GM21529 (cell line): ENCODE results near the gene SIDT2.
"Not testable (repeated sequence)": the region's sequence is repeated elsewhere in the genome, so short reads cannot be mapped to it uniquely, and the experiment has no call there.

ENCODE experiments used
- ATAC-seq: cut with Tn5 transposase; IDR thresholded peaks from one replicate; pipeline ENCODE4 v1.9.1; 2021; ENCODE audit not compliant: unreplicated experiment

SIDT2 gene

DNA sequence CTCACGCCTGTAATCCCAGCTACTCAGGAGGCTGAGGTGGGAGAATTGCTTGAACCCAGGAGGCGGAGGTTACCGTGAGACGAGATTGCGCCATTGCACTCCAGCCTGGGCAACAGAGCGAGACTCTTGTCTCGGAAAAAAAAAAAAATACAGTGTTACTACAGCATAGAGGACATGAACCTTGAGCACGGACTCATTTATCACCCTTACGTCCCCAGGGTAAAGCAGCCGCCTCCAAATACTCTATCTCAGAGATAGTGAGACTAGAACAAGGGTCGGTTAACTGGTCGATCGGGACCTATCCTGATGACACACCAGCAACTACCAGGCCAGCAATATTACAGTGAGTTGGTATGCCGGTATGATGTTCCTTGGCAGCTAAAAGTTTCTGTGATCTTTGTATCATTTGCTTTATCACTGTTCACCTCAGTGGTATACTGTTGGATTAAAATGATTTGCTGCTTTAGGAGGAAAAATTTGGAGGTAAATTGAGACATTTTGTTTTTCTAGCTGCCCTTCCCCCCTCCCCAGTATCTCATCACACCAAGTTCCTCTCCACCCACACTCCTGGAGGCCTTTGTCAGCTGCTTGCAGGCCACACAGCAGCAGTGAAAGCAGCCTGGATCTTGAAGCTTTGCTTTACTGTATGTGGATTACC is 7.0 kb upstream of the SIDT2 start:
- no peak for ATAC-seq

DNA sequence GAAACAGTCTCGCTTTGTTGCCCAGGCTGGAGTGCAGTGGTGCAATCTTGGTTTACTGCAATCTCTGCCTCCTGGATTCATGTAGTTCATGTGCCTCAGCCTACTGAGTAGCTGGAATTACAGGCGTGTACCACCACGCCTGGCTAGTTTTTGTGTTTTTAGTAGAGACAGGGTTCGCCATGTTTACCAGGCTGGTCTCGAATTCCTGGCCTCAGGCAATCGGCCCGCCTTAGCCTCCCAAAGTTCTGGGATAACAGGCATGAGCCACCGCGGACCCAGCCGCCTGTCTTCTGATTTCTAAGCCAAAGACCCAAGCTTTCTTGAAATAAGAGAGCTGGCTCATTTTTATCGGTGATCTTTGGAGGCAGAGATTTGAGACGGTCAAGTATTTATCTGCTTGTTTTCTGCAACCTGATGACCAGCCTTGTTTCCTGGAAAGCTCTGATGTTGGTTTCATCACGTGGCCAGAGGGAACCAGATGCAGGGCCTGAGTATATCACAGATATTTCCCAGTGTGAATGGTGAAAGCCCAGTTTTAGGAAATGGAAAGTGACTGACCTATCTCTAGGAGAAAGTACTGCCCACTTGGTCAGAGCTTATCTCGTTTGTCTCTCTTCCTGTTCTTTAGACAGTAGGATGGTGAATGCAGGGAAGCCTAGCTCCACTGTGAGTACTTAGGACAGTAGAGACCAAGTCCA is 5.7 kb upstream of the SIDT2 start:
- no peak for ATAC-seq

DNA sequence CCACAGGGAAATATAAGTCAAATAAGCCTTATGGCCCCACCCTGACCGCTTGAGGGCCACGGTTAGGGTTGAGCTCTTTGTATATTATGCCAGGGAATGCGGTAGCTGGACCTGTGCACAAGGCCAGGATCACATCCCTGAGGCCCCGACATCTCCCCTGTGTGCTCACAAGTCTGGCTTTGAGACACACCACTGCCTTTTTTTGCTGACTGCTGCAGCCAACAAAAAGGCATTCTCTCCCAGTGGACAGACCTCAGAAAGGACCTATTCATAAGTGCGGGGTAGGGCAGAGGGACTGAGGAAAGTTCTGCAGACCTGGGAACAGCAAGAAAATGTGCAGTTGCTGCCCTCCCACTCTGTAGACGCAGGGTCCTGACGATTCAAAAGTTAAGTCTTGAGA is 3.4 kb upstream of the SIDT2 start:
- no peak for ATAC-seq

DNA sequence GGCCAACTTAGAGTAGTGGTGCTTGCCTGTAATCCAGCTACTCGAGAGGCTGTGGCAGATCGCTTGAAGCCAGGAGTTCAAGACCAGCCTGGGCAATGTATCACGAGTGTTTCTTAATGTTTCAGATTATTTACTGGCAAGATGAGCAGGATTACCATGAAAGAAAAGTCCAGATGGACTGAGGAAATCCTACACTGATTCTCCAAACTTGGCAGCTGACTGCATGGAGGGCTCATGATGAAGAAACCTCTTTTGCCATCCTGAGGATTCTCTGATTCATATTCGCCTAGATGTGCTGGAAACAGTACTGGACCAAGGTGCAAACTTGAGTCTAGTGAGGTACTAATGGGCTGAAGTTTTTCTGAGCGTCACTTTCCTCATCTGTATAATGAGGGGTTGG is 2.8 kb upstream of the SIDT2 start:
- no peak for ATAC-seq

DNA sequence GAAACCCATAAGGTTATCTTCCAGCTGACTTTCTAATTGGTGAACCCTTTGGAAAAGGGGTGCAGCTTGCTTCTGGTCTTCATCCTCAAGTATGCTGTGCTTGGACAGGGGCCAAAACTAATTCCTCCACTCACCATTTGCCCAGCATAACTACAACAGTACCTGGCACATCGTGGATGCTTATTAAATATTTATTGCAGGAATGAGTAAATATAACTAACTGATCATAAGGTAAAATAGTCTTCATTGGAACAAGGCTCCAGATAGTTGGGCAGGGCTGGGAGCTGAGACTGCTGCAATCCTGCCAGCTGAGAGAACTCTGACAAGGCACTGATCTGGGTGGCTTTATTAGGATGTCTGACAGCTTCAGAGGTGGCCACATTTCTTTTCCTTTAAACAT is 2.4 kb upstream of the SIDT2 start:
- ATAC-seq: no peak

DNA sequence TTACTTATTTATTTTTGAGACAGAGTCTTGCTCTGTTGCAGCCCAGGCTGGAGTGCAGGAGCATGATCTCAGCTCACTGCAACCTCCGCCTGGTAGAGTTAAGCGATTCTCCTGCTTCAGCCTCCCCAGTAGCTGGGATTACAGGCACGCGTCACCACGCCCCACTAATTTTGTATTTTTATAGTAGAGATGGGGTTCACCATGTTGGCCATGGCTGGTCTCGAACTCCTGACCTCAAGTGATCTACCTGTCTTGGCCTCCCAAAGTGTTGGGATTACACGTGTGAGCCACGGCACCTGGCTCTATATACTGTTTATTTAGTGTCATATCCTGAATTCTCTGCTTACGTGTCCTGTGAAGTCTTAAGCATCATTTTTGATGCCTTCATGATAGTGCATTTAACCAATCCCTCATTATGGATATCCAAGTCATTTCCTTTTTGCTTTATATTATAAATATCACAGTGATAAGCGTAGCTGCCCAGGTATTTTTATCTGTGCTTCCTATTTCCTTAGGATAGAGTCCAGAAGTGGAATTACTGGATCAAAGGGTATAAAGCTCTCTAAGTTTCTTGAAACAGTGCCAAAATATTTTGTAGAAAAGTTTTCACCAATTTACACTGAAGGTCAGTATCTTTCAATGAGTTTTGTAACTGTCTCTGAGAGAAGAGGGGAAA is 871 bp upstream of the SIDT2 start:
- no peak for ATAC-seq

DNA sequence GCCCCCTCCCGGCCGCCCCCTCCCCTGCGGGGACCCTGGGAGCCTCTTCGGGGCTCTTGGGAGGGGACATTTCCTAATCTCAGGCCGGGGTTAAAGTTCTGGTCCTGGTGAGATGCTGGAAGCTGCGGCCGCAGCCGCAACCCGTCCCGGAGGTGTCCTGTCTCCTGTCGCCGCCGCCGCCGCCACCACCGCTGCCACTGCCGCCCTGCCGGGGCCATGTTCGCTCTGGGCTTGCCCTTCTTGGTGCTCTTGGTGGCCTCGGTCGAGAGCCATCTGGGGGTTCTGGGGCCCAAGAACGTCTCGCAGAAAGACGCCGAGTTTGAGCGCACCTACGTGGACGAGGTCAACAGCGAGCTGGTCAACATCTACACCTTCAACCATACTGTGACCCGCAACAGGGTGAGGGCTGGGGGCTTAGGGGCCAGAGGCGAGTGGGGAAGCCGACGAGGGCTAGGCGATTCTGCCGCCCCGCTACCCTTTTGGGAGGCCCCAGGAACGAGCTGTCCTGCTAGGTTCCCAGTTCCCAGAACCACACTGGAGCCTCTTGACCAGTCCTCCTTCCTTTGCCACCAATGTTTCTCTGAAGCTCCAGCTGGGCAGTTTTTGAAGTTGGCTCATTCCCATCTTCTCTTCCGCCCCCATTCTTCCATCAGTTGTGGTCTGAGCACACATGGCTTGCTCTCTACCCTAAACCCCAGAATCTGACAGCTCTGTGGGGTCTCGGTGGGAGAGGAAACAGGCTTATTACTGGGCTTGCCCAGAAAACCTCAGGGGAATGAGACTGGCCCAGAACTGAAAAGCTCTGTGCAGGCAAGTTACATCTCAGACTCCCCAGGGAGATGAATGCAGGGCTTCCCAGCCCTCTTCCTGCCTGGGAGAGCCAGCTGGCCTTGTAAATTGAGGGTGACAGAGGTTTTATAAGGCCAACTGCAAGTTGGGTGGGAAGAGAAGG is 781 bp downstream of the SIDT2 start:
- peak; percentile 29 for ATAC-seq

DNA sequence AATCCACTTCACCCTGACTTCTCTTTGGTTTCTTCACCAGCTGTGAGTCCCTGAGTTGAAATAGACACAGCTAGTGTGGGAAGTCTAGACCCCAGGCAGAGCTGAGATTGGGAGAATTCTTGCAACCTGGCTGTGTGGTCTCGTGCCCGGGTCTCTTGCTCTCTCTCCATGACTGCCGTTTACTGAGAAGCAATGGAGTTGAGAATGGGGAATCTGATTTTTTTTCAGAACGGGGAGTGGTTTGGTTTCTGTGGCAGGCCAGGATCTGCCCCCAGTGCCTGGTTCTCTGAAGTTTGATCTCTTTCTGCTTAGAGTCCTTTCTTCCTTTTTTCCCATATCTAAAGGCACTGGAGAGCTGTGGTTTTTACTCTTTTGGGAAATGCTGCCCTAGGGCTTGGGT is 1.5 kb downstream of the SIDT2 start:
- no peak for ATAC-seq

DNA sequence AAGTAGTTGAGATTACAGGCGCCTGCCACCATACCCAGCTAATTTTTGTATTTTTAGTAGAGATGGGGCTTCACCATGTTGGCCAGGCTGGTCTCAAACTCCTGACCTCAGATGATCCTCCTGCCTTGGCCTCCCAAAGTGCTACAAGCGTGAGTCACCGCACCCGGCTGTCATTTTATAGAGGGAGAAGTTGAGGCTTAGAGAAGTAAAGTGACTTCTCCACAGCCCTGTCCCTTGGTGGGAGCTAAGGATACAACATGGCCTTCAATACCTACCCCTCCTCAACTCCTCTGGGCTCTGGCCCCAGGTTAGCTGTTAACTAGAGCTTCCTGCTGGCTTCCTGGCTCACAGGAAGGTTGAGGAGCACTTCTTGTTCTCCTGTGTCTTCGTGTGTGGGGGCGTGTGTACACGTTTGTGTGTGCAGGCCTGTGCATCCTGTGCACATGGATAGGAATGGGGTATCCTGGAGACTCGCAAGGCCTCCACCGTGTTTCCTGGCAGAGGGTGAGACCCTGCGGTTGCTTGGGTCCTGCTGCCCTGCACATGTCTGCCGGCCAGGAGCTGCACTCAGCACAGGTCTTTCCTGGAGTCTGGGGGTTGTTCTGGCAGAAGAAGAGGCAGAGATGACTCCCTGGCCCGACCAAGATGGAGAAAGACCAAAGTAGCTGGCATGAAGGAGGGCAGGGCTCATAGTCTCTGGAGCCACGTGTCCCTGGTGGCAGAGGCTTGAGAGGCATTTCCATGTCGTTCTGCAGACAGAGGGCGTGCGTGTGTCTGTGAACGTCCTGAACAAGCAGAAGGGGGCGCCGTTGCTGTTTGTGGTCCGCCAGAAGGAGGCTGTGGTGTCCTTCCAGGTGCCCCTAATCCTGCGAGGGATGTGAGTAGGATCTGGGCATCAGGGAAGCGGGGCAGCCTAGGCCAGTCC is 2.4 kb downstream of the SIDT2 start:
- ATAC-seq: peak; percentile 26

DNA sequence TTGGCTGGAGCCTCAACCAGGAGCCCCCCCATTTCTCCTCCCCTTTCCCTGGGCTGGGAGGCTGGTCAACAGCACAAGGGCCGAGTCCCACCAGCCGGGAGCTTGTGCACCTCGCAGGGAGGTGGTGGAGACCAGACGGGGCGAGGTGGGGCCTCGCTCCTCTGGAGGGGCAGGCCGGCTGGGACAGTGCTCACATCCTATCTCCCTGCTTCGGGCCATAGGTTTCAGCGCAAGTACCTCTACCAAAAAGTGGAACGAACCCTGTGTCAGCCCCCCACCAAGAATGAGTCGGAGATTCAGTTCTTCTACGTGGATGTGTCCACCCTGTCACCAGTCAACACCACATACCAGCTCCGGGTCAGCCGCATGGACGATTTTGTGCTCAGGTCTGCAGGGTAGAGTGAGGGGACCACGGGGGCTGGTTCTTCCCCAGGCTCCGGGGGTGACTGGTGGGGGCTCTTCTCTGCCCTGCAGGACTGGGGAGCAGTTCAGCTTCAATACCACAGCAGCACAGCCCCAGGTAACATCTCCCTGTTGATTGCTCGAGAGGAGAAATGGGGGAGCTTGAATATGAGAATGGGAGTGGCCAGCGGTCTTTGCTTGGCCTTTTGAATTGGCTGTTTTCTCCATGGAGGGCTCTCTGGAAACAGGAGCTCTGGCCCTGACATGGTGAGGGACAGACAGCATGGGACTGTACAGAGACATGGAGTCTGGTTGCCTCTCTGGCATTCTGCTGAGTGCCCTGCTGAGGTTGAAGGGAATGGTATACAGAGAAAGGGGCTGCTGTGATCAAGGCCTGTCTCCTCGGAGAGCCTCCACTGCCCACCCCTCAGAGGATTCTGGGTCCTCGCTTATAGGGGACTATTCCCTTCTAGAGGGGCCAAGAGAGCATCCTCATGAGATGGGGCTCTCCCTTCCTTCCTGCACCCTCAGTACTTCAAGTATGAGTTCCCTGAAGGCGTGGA is 3.3 kb downstream of the SIDT2 start:
- no peak for ATAC-seq

DNA sequence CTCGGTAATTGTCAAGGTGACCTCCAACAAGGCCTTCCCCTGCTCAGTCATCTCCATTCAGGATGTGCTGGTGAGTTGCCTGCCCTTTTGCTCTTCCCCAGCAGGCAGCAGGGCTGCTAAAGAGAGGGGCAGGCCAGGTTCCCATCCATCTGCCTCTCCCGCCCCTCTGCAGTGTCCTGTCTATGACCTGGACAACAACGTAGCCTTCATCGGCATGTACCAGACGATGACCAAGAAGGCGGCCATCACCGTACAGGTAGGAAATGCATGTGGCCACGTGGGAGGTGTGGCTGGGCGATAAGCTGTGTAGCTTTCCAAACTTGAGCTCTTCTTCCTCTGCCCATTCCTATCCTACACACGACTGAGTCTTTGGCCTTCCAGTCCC is 4.0 kb downstream of the SIDT2 start:
- no peak for ATAC-seq

DNA sequence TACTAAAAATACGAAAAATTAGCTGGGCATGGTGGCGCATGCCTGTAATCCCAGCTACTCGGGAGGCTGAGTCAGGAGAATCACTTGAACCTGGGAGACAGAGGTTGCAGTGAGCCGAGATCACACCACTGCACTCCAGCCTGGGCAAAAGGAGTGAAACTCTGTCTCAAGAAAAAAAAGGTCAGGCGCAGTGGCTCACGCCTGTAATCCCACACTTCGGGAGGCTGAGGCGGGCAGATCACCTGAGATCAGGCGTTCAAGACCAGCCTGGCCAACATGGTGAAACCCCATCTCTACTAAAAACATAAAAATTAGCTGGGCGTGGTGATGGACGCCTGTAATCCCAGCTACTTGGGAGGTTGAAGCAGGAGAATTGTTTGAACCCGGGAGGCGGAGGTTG is 4.6 kb downstream of the SIDT2 start:
- not testable (repeated sequence) for ATAC-seq

DNA sequence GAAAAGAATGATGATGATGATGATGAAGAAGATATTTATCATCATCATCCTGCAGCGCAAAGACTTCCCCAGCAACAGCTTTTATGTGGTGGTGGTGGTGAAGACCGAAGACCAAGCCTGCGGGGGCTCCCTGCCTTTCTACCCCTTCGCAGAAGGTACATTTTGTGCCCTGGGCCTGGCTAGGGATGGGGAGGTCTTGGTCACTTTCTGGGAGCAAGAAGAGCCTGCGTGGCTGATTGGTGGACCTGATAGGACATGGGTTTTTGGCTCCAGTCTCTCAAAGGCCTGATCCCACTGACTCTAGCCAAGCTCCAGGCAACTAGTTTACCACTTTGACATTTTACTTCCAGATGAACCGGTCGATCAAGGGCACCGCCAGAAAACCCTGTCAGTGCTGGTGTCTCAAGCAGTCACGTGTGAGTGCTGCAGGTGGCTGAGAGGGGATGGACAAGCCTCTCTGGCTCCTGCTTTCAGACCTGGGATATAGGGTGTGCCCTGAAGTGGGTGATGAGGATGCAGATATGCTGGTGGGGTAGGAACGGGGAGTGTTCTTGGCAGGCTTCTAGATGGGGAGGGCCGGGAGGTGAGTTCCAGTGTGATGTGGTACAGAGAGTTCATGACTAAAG is 5.3 kb downstream of the SIDT2 start:
- ATAC-seq: no peak

DNA sequence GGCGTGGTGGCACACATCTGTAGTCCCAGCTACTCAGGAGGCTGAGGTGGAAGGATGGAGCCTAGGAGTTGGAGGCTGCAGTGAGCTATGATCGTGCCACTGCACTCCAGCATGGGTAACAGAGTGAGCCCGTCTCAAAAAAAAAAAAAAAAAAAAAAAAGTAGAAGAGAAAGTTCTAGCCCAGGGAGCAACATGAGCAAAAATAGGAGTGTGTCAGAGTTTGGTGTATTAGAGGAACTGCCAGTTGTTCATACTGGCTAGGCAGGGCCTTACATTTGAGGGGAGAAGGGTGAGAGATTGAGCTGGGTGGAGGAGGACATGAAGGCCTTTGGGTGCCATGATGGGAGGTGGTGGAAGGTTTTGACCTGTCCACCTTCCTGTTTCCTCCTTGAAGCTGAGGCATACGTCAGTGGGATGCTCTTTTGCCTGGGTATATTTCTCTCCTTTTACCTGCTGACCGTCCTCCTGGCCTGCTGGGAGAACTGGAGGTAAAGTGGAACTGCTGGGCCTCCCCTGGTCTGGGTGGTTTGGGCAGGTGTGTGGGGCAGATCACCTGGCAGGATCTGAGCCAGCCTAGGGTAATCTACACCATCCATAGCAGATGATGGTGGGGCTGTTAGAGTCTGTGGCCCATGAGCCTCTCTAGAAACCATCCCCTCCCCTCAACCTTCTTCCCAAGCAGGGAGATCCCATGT is 7.3 kb downstream of the SIDT2 start:
- no peak for ATAC-seq

DNA sequence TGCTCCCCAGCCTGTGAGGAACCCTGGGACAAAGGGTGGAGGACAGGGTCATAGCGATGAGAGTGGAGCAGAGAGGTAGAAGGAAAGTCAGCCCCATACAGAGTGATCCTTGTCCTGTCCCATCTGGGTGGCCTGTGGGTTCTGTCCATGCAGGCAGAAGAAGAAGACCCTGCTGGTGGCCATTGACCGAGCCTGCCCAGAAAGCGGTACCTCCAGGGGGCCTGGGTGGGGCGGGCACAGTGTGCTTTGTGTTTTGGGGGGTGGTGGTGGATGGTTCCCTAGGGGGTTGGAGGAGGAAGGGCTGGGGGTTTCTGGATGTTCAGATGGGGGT is 7.9 kb downstream of the SIDT2 start:
- no peak for ATAC-seq

DNA sequence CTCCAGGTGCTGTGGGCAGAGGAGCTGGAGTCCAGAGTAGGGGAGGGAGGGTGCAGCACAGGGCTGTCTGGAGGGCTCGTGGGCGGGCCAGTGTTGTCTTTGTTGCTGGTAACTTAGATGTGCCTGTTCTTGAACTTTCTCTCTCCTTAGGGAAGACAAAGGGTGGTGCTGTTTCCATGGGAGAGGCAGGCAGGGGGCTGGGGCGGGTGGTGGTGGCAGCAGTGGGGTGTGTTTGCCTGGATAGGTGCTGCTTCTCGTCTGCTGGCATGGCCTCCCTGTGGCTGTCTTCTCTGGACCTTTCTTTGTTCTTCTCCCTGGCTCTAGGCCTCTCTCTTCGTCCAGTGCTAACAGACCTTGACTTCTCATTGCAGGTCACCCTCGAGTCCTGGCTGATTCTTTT is 8.5 kb downstream of the SIDT2 start:
- no peak for ATAC-seq

DNA sequence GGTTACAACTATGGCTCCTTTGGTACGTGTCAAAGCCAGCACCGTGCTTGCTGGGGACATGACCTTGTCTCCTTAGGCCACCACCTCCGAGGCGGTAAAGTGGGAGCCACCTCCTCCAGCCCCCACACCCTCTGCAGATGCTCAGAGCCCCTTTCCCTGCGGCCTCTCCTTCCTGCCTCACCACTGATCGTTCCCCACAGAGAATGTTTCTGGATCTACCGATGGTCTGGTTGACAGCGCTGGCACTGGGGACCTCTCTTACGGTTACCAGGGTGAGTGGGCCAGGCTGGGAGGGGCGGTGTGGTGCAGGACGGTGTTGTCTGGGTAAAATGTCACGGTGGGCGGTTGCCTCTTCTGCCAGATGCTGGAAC is 8.9 kb downstream of the SIDT2 start:
- no peak for ATAC-seq

DNA sequence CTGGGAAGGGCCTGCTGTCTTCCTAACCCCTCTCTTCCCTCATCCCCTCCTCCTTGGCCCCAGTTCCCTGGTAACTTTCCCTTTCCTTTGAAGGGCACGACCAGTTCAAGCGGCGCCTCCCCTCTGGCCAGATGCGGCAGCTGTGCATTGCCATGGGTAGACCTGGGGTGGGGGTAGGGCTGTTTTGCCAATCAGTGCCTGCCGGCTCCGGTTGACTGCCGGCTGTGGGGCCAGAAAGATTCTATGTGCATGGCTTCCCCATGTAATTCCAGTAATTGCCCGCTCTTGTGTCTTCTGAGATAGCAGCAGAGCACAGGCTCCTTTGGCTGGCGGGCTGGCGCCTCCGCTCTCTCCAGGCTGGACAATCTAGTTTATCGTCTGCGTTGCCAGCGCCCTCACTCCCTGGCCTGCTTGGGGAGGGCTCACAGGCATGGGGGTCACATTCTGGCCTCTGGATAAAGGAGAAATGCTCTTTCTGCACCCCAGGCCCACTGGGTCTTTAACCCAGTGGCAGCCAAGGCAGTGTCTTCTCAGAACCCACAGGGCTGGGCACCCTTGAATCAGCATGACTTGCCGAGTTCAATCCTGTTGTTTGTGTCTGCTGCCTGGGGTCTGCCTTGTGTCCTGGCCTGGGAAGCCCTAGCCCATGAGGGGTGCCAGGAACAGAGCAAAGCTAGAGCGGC is 9.4 kb downstream of the SIDT2 start:
- no peak for ATAC-seq
